Peyer's patch (tissue), 4 donors: ENCODE data around the gene PIAS4. TPM values are rescaled to one million over a fixed set of nuclear protein-coding genes. Genes with fewer than 3 reads are reported as not detected.

ENCODE experiments used
- DNase-seq, 3 donors: peaks; one replicate each; pipeline ENCODE4 v3.0.0-alpha.2; 2017 to 2019
- H3K27ac ChIP-seq, 4 donors: fragments of 200-600 bp; sonication (generic); one replicate each; pipeline ENCODE4 v1.5.1; 2016 to 2019
- H3K27me3 ChIP-seq, 2 donors: fragments of 200-600 bp; sonication (generic); one replicate each; pipeline ENCODE4 v1.5.1; 2019
- H3K36me3 ChIP-seq, 3 donors: fragments of 200-600 bp; sonication (generic); one replicate each; pipeline ENCODE4 v1.5.1; 2016 to 2019
- H3K4me1 ChIP-seq, 4 donors: fragments of 200-600 bp; sonication (generic); one replicate each; pipeline ENCODE4 v1.5.1; 2016 to 2019
- H3K4me3 ChIP-seq, 4 donors: fragments of 200-600 bp; sonication (generic); 1 replicate in 3 of 4; 2 replicates in 1 of 4; pipeline ENCODE4 v1.5.1; 2016 to 2019; ENCODE audit warnings: mild to moderate bottlenecking in 1 of 4
- H3K9me3 ChIP-seq, 4 donors: fragments of 200-600 bp; sonication (generic); one replicate each; pipeline ENCODE4 v1.5.1; 2016 to 2019; ENCODE audit warnings: mild to moderate bottlenecking in 1 of 4
- CTCF ChIP-seq, 6 experiments: fragments of 450-650 bp in 4 of 6; fragments of 200-600 bp in 2 of 6; sonication (generic) in 1 of 6; IDR thresholded peaks; one replicate each; pipeline ENCODE4 v1.5.1; 2017 to 2019; ENCODE audit warnings: antibody characterized with exemption in 6 of 6, mild to moderate bottlenecking in 3 of 6, moderate library complexity in 1 of 6
- POLR2A ChIP-seq, 2 donors: fragments of 450-650 bp; IDR thresholded peaks; one replicate each; pipeline ENCODE4 v1.5.1; 2017; ENCODE audit warnings: antibody characterized with exemption in 2 of 2, mild to moderate bottlenecking in 2 of 2, moderate library complexity in 2 of 2
- total RNA-seq, 4 donors: library from RNA; depleted of rRNA; stranded (reverse); fragments of >200 nt; gene quantifications; one replicate each; pipeline ENCODE4 v1.1.0, GENCODE V29; 2016

Gene PIAS4
- total RNA-seq, 4 donors from 2014 or later = 15.9 to 47.9 (median 24.2) TPM

GRCh38 chr19:4052114-4052992, 44.8 kb downstream of the PIAS4 start:
- Histone ChIP-seq H3K4me3 (peak overlapping the region in 3 of 4 donors; percentile 6 to 53 (median 33)), H3K27ac (peak overlapping the region; percentile 27 to 97 (median 92)), H3K27me3 (no peaks in the 10 kb centered on the region), H3K9me3 (no peaks in the 10 kb centered on the region), H3K4me1 (peaks cover 8 to 69% (median 17%) of the 10 kb centered on the region in 4 donors), H3K36me3 (peaks cover 0 to 64% (median 0%) of the 10 kb centered on the region in 3 donors)
- DNase-seq = peak in 2 of 3 donors; percentile 93 to 97
- TF ChIP-seq POLR2A (IDR thresholded peaks at IDR 0.05) = peak in 1 of 2 donors; percentile 55
- no peak for TF ChIP-seq CTCF (IDR thresholded peaks at IDR 0.05)

- Histone ChIP-seq H3K27me3 (no peaks in the 10 kb centered on the region), H3K36me3 (peaks cover 0 to 57% (median 0%) of the 10 kb centered on the region in 3 donors), H3K4me3 (peak overlapping the region in 3 of 4 donors; percentile 6 to 53 (median 33)), H3K4me1 (peaks cover 8 to 74% (median 21%) of the 10 kb centered on the region in 4 donors), H3K9me3 (no peaks in the 10 kb centered on the region), H3K27ac (peak overlapping the region; percentile 27 to 97 (median 92))
- TF ChIP-seq POLR2A (IDR thresholded peaks at IDR 0.05) (peak; percentile 28 to 44), CTCF (IDR thresholded peaks at IDR 0.05) (no peak)
- DNase-seq = peak in 2 of 3 donors; percentile 72 to 83
Observed at GRCh38 chr19:4052993-4053422, 45.5 kb downstream of the PIAS4 start.

- TF ChIP-seq CTCF (IDR thresholded peaks at IDR 0.05) (no peak), POLR2A (IDR thresholded peaks at IDR 0.05) (no peak)
- Histone ChIP-seq H3K27ac (peak overlapping the region in 3 of 4 donors; percentile 89 to 97 (median 94)), H3K4me1 (peaks cover 8 to 81% (median 26%) of the 10 kb centered on the region in 4 donors), H3K27me3 (no peaks in the 10 kb centered on the region), H3K4me3 (peak overlapping the region in 2 of 4 donors; percentile 33 to 53), H3K9me3 (no peaks in the 10 kb centered on the region), H3K36me3 (peaks cover 0 to 50% (median 0%) of the 10 kb centered on the region in 3 donors)
- DNase-seq = peak in 2 of 3 donors; percentile 67 to 77
Observed at GRCh38 chr19:4053423-4054324, 46.1 kb downstream of the PIAS4 start.

- Histone ChIP-seq H3K4me1 (peaks cover 8 to 86% (median 34%) of the 10 kb centered on the region in 4 donors), H3K4me3 (peak overlapping the region in 2 of 4 donors; percentile 33 to 40), H3K27ac (peak overlapping the region in 3 of 4 donors; percentile 89 to 97 (median 94)), H3K9me3 (no peaks in the 10 kb centered on the region), H3K36me3 (peaks cover 0 to 49% (median 0%) of the 10 kb centered on the region in 3 donors), H3K27me3 (no peaks in the 10 kb centered on the region)
- TF ChIP-seq CTCF (IDR thresholded peaks at IDR 0.05) (no peak), POLR2A (IDR thresholded peaks at IDR 0.05) (no peak)
- peak in 1 of 3 donors; percentile 58 for DNase-seq
Observed at GRCh38 chr19:4054441-4055208, 47.1 kb downstream of the PIAS4 start.
